ENCODE measurements around the gene FPGS.

- TF ChIP-seq POLR2A (IDR thresholded peaks at IDR 0.05) = no peak
- TF ChIP-seq CTCF (IDR thresholded peaks at IDR 0.05) = no peak
These were observed 42.2 kb downstream of the FPGS start for GRCh38 chr9:127844821-127845359.

Measured in ovary (tissue), 3 donors.